IMR-90 (cell line): ENCODE measurements around the gene CCDC144A. TPM values are rescaled to one million over a fixed set of nuclear protein-coding genes. Genes with fewer than 3 reads are reported as not detected.
"Not testable (repeated sequence)": the region's sequence is repeated elsewhere in the genome, so short reads cannot be mapped to it uniquely, and the experiment has no call there.

Experiments used
- ATAC-seq: fragments of 200-7000 bp; cut with Tn5 transposase; 2 replicates; pipeline ENCODE4 v1.9.1; 2020; ENCODE audit warnings: low read depth, mild to moderate bottlenecking, moderate library complexity
- BruUV-seq: library from RNA; stranded (reverse); fragments of 400-500 nt; replicated peaks from 2 replicates; lab custom pipeline; 2021; lab: Mats Ljungman, UMichigan
- CTCF ChIA-PET: fragments of 300-600 bp; formaldehyde crosslinking; extraction: SDS; loops from one replicate; lab custom pipeline; 2021; ENCODE audit warnings: antibody characterized with exemption; lab: Yijun Ruan, JAX
- POLR2A ChIA-PET: fragments of 300-600 bp; sonication (Branson Sonifier 250); formaldehyde crosslinking; loops from one replicate; lab custom pipeline; 2022; ENCODE audit warnings: antibody characterized with exemption; ENCODE audit not compliant: unreplicated experiment; lab: Charles Lee
- DNase-seq: peaks from one replicate; pipeline ENCODE4 v3.0.0; 2013
- H2AFZ ChIP-seq: replicated peaks from 2 replicates; pipeline ENCODE3; 2013; ENCODE audit warnings: low read length, mild to moderate bottlenecking; ENCODE audit not compliant: poor library complexity
- H2AK5ac ChIP-seq: 2 replicates; pipeline ENCODE4 v1.6.1; 2013; ENCODE audit warnings: low read depth, low read length, inconsistent platforms
- H2AK9ac ChIP-seq: replicated peaks from 2 replicates; pipeline ENCODE3; 2013; ENCODE audit warnings: mild to moderate bottlenecking, low read depth, low read length, moderate library complexity; ENCODE audit not compliant: poor library complexity
- H2BK120ac ChIP-seq: 2 replicates; pipeline ENCODE4 v1.6.1; 2013; ENCODE audit warnings: low read depth, low read length, inconsistent platforms
- H2BK15ac ChIP-seq: 3 replicates; pipeline ENCODE4 v1.6.1; 2013; ENCODE audit warnings: low read depth, low read length, inconsistent platforms
- H2BK20ac ChIP-seq: 2 replicates; pipeline ENCODE4 v1.6.1; 2013; ENCODE audit warnings: low read depth, mild to moderate bottlenecking, inconsistent platforms, low read length, moderate library complexity
- H2BK5ac ChIP-seq: 2 replicates; pipeline ENCODE4 v1.6.1; 2013; ENCODE audit warnings: mild to moderate bottlenecking, low read depth, low read length, inconsistent platforms; ENCODE audit not compliant: poor library complexity, severe bottlenecking
- H3K14ac ChIP-seq: replicated peaks from 2 replicates; pipeline ENCODE4 v1.6.1; 2013; ENCODE audit warnings: low read depth, low read length, inconsistent platforms
- H3K18ac ChIP-seq: 2 replicates; pipeline ENCODE4 v1.6.1; 2013; ENCODE audit warnings: low read depth, low read length, control low read depth
- H3K23ac ChIP-seq: 2 replicates; pipeline ENCODE4 v1.6.1; 2013; ENCODE audit warnings: low read depth, low read length, inconsistent platforms
- H3K27ac ChIP-seq: 2 replicates; pipeline ENCODE4 v1.5.1; 2013; ENCODE audit warnings: mild to moderate bottlenecking, control low read depth, low read length; ENCODE audit not compliant: insufficient read depth
- H3K27me3 ChIP-seq: 2 replicates; pipeline ENCODE4 v1.6.1; 2013; ENCODE audit warnings: low read length; ENCODE audit not compliant: control insufficient read depth, insufficient read depth
- H3K36me3 ChIP-seq: 2 replicates; pipeline ENCODE4 v1.6.1; 2013; ENCODE audit warnings: low read length, mixed read lengths; ENCODE audit not compliant: control insufficient read depth, insufficient read depth
- H3K4ac ChIP-seq: 2 replicates; pipeline ENCODE4 v1.6.1; 2013; ENCODE audit warnings: low read depth, low read length, inconsistent platforms
- H3K4me1 ChIP-seq: 2 replicates; pipeline ENCODE4 v1.6.1; 2013; ENCODE audit warnings: low read length, mixed read lengths; ENCODE audit not compliant: control insufficient read depth, insufficient read depth
- H3K4me2 ChIP-seq: 2 replicates; pipeline ENCODE4 v1.6.1; 2013; ENCODE audit warnings: low read depth, mild to moderate bottlenecking, control low read depth, low read length, moderate library complexity
- H3K4me3 ChIP-seq: 2 replicates; pipeline ENCODE4 v1.5.1; 2013; ENCODE audit warnings: low read depth, mild to moderate bottlenecking, control low read depth, low read length, moderate library complexity; ENCODE audit not compliant: insufficient read depth
- H3K56ac ChIP-seq: 2 replicates; pipeline ENCODE4 v1.6.1; 2013; ENCODE audit warnings: low read length, inconsistent platforms; ENCODE audit not compliant: insufficient read depth; ENCODE audit errors: extremely low read depth
- H3K79me1 ChIP-seq, 2 experiments: 2 replicates each; pipeline ENCODE4 v1.6.1; 2013; ENCODE audit warnings: low read length in 2 of 2, inconsistent platforms in 1 of 2, low read depth in 1 of 2
- H3K9ac ChIP-seq: 2 replicates; pipeline ENCODE4 v1.6.1; 2013; ENCODE audit warnings: low read depth, low read length, control low read depth
- H3K9me1 ChIP-seq: 2 replicates; pipeline ENCODE4 v1.6.1; 2013; ENCODE audit warnings: low read length, inconsistent platforms; ENCODE audit not compliant: insufficient read depth
- H3K9me3 ChIP-seq: 2 replicates; pipeline ENCODE4 v1.6.1; 2013; ENCODE audit warnings: low read length; ENCODE audit not compliant: control insufficient read depth, insufficient read depth
- H4K20me1 ChIP-seq: 2 replicates; pipeline ENCODE4 v1.6.1; 2013; ENCODE audit warnings: low read length, inconsistent platforms; ENCODE audit not compliant: insufficient read depth
- H4K5ac ChIP-seq: 2 replicates; pipeline ENCODE4 v1.6.1; 2013; ENCODE audit warnings: mild to moderate bottlenecking, low read depth, low read length, control low read depth
- H4K8ac ChIP-seq, 2 experiments: 2 replicates each; pipeline ENCODE4 v1.6.1; 2013; ENCODE audit warnings: low read depth in 2 of 2, low read length in 2 of 2, control low read depth in 1 of 2, inconsistent platforms in 1 of 2
- H4K91ac ChIP-seq: 2 replicates; pipeline ENCODE4 v1.6.1; 2013; ENCODE audit warnings: low read depth, low read length, inconsistent platforms; ENCODE audit not compliant: insufficient read depth
- WGBS, 2 experiments: methylation state at CpG; one replicate each; pipeline versions ENCODE4 v1.1.5 to v1.1.7; 2013; ENCODE audit warnings: missing lambda C conversion rate in 2 of 2; ENCODE audit not compliant: insufficient read length in 1 of 2; ENCODE audit errors: extremely low coverage in 2 of 2; 5-methylcytosine and 5-hydroxymethylcytosine counted together
- dilution Hi-C: fragments of 300-500 bp; cut with HindIII; formaldehyde crosslinking; loops from one replicate; pipeline ENCODE4 v1.14.3; 2018; ENCODE audit warnings: low sequenced_read_pairs; ENCODE audit not compliant: unreplicated experiment
- in situ Hi-C: fragments of 300-500 bp; cut with MboI; formaldehyde crosslinking; loops from 3 replicates; pipeline ENCODE4 v1.14.3; 2019; ENCODE audit warnings: low sequenced_read_pairs, inconsistent platforms, mixed read lengths
- intact Hi-C: fragments of 100-400 bp; cut with micrococcal nuclease; formaldehyde crosslinking; loops from 2 replicates; pipeline ENCODE4 v1.10.0; 2022
- polyA plus RNA-seq, 3 experiments: library from polyadenylated mRNA; depleted of rRNA; stranded (reverse); fragments of >200 nt; gene quantifications; 2 replicates each; pipeline ENCODE4 v1.2.3, GENCODE V29; 2012; ENCODE audit warnings: low replicate concordance in 1 of 3
- total RNA-seq: library from RNA; depleted of rRNA; stranded (reverse); fragments of >200 nt; gene quantifications from 2 replicates; pipeline ENCODE4 v1.2.3, GENCODE V29; 2012

Gene CCDC144A
- total and polyA plus RNA-seq, 2 of the 4 experiments (the other 2 are of a cell fraction) = 0.51 to 1.4 TPM

DNA sequence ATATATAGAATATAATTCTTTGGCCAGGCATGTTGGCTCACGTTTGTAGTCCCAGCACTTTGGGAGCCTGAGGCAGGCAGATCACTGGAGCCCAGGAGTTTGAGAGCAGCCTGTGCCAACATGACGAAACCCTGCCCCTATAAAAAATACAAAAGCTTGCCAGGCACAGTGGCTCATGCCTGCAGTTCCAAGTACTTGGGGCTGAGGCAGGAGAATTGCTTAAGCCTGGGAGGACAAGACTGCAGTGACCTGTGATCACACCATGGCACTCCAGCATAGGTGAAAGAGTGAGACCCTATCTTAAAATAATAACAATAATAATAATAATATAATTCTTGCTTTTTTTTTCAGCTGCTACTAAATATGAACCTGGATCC is 83.1 kb downstream of the CCDC144A start:
- H3K9me3 ChIP-seq, in situ Hi-C loops, H2BK120ac ChIP-seq, H3K4me1 ChIP-seq, CTCF ChIA-PET, H2BK5ac ChIP-seq, H3K14ac ChIP-seq, H3K27me3 ChIP-seq, H2AK5ac ChIP-seq, H3K36me3 ChIP-seq, H3K4me3 ChIP-seq, H2AK9ac ChIP-seq, DNase-seq, H2BK15ac ChIP-seq, H3K56ac ChIP-seq, intact Hi-C loops, H3K4ac ChIP-seq, H3K27ac ChIP-seq, H4K5ac ChIP-seq, H4K8ac ChIP-seq, H3K18ac ChIP-seq, H4K20me1 ChIP-seq, H2BK20ac ChIP-seq, dilution Hi-C loops, H3K9ac ChIP-seq, H3K9me1 ChIP-seq, H2AFZ ChIP-seq, H3K23ac ChIP-seq, H3K4me2 ChIP-seq, POLR2A ChIA-PET, H4K91ac ChIP-seq, BruUV-seq, H3K79me1 ChIP-seq: not testable (repeated sequence)
- peak; percentile 37; the same call in 1 of the 2 replicates for ATAC-seq
- WGBS, 2 experiments = no CpG with 5 or more reads among the region's 2 CpGs

DNA sequence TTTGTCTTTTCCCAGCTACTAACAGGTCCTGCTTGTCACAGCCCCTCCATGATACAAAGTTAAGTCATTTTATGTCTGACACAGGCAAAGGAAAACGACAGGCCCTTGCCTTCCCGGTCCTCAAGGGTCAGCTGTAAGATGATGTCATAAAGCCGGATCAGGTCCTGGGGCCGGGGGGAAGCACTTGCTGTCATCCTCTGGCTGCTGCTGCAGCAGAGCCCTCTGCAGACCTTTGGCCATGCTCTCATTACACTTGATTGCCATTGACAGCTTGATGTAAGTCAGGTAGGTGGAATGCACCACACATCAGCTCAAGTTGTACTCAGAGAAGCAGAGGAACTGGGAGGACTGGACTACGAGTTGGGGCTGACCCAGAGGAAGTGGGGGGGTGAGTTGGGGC is 97.8 kb downstream of the CCDC144A start:
- H4K91ac ChIP-seq, H2BK20ac ChIP-seq, H3K36me3 ChIP-seq, H3K4me3 ChIP-seq, H3K4ac ChIP-seq, H2BK15ac ChIP-seq, in situ Hi-C loops, H3K9me1 ChIP-seq, POLR2A ChIA-PET, dilution Hi-C loops, CTCF ChIA-PET, H3K56ac ChIP-seq, H3K9ac ChIP-seq, intact Hi-C loops, H2BK5ac ChIP-seq, H3K4me2 ChIP-seq, H4K20me1 ChIP-seq, H3K79me1 ChIP-seq, ATAC-seq, H3K23ac ChIP-seq, H3K4me1 ChIP-seq, H3K18ac ChIP-seq, H2AFZ ChIP-seq, H2AK9ac ChIP-seq, H4K8ac ChIP-seq, DNase-seq, H3K27me3 ChIP-seq, H2AK5ac ChIP-seq, H4K5ac ChIP-seq, H3K9me3 ChIP-seq, H2BK120ac ChIP-seq, H3K14ac ChIP-seq, H3K27ac ChIP-seq, BruUV-seq: not testable (repeated sequence)
- 12% methylated on average over 2 of the region's 5 CpGs; no CpG with 5 or more reads in 1 of the 2 experiments for WGBS, 2 experiments
